Mesenchymal stem cell (in vitro differentiated cells and primary cell): ENCODE results near the gene CTCFL.

ENCODE experiments used
- DNase-seq: peaks from one replicate; pipeline ENCODE4 v3.0.0-alpha.2; 2013
- H2AFZ ChIP-seq: one replicate; pipeline ENCODE4 v1.6.1; 2013; ENCODE audit warnings: low read depth, mild to moderate bottlenecking, control low read depth, inconsistent platforms, low read length, moderate library complexity
- H2AK5ac ChIP-seq: 2 replicates; pipeline ENCODE4 v1.6.1; 2013; ENCODE audit warnings: low read length, moderate library complexity, mild to moderate bottlenecking, inconsistent platforms; ENCODE audit not compliant: severe bottlenecking
- H2BK120ac ChIP-seq: one replicate; pipeline ENCODE4 v1.6.1; 2013; ENCODE audit warnings: low read depth, mild to moderate bottlenecking, inconsistent platforms, low read length, moderate library complexity
- H2BK12ac ChIP-seq, 2 experiments: one replicate each; pipeline ENCODE4 v1.6.1; 2013; ENCODE audit warnings: inconsistent platforms in 2 of 2, low read length in 2 of 2, mild to moderate bottlenecking in 2 of 2, moderate library complexity in 2 of 2, control low read depth in 1 of 2
- H2BK15ac ChIP-seq: one replicate; pipeline ENCODE4 v1.6.1; 2013; ENCODE audit warnings: mild to moderate bottlenecking, low read depth, inconsistent platforms; ENCODE audit not compliant: poor library complexity, severe bottlenecking
- H2BK5ac ChIP-seq: 2 replicates; pipeline ENCODE4 v1.6.1; 2013; ENCODE audit warnings: low read depth, mild to moderate bottlenecking, low read length, control low read depth, inconsistent platforms; ENCODE audit not compliant: poor library complexity, severe bottlenecking
- H3K14ac ChIP-seq, 2 experiments: one replicate each; pipeline ENCODE4 v1.6.1; 2013; ENCODE audit warnings: inconsistent platforms in 2 of 2, low read length in 2 of 2, control low read depth in 1 of 2, mild to moderate bottlenecking in 1 of 2, moderate library complexity in 1 of 2
- H3K18ac ChIP-seq, 2 experiments: one replicate each; pipeline ENCODE4 v1.6.1; 2013; ENCODE audit warnings: inconsistent platforms in 2 of 2, low read length in 2 of 2, control low read depth in 1 of 2, low read depth in 1 of 2, mild to moderate bottlenecking in 1 of 2
- H3K23ac ChIP-seq, 2 experiments: one replicate each; pipeline ENCODE4 v1.6.1; 2013; ENCODE audit warnings: inconsistent platforms in 2 of 2, low read length in 2 of 2, mild to moderate bottlenecking in 2 of 2, moderate library complexity in 2 of 2, control low read depth in 1 of 2
- H3K27ac ChIP-seq: 2 replicates; pipeline ENCODE4 v1.5.1; 2013; ENCODE audit warnings: mild to moderate bottlenecking, moderate library complexity, low read length, control low read depth, inconsistent platforms; ENCODE audit not compliant: poor library complexity, severe bottlenecking
- H3K27me3 ChIP-seq, 2 experiments: 2 replicates each; pipeline versions ENCODE4 v1.6.1 to v1.7.0; 2013; ENCODE audit warnings: low read length in 2 of 2, mild to moderate bottlenecking in 2 of 2, moderate library complexity in 2 of 2, control low read depth in 1 of 2, inconsistent platforms in 1 of 2; ENCODE audit not compliant: control insufficient read depth in 1 of 2, insufficient read depth in 1 of 2
- H3K36me3 ChIP-seq, 2 experiments: 2 replicates each; pipeline versions ENCODE4 v1.6.1 to v1.7.0; 2013; ENCODE audit warnings: low read length in 2 of 2, control low read depth in 1 of 2, inconsistent platforms in 1 of 2, low read depth in 1 of 2, mild to moderate bottlenecking in 1 of 2; ENCODE audit not compliant: insufficient read depth in 2 of 2, control insufficient read depth in 1 of 2
- H3K4ac ChIP-seq, 2 experiments: one replicate each; pipeline ENCODE4 v1.6.1; 2013; ENCODE audit warnings: inconsistent platforms in 2 of 2, low read length in 2 of 2, mild to moderate bottlenecking in 2 of 2, moderate library complexity in 2 of 2, control low read depth in 1 of 2, low read depth in 1 of 2
- H3K4me1 ChIP-seq: 2 replicates; pipeline ENCODE4 v1.6.1; 2013; ENCODE audit warnings: low read depth, low read length, control low read depth; ENCODE audit not compliant: control insufficient read depth, insufficient read depth
- H3K4me2 ChIP-seq: 2 replicates; pipeline ENCODE4 v1.6.1; 2013; ENCODE audit warnings: low read length, mild to moderate bottlenecking, inconsistent platforms; ENCODE audit not compliant: poor library complexity, severe bottlenecking
- H3K4me3 ChIP-seq, 2 experiments: 2 replicates each; pipeline versions ENCODE4 v1.5.1 to v1.7.0; 2013; ENCODE audit warnings: low read length in 2 of 2, mild to moderate bottlenecking in 2 of 2, control low read depth in 1 of 2, low read depth in 1 of 2; ENCODE audit not compliant: insufficient read depth in 1 of 2
- H3K79me1 ChIP-seq: replicated peaks from 2 replicates; pipeline ENCODE4 v1.6.1; 2013; ENCODE audit warnings: mild to moderate bottlenecking, control low read depth, low read length, inconsistent platforms; ENCODE audit not compliant: poor library complexity, severe bottlenecking
- H3K9ac ChIP-seq: 2 replicates; pipeline ENCODE4 v1.7.0; 2013; ENCODE audit warnings: mild to moderate bottlenecking, low read length, moderate library complexity
- H3K9me3 ChIP-seq: 2 replicates; pipeline ENCODE4 v1.7.0; 2013; ENCODE audit warnings: mild to moderate bottlenecking, low read length; ENCODE audit not compliant: control insufficient read depth
- H4K8ac ChIP-seq: one replicate; pipeline ENCODE4 v1.6.1; 2013; ENCODE audit warnings: inconsistent platforms, mild to moderate bottlenecking, low read length, moderate library complexity
- H4K91ac ChIP-seq: one replicate; pipeline ENCODE4 v1.6.1; 2013; ENCODE audit warnings: mild to moderate bottlenecking, low read length, inconsistent platforms
- WGBS: methylation state at CpG from one replicate; pipeline ENCODE4 v1.1.7; 2013; ENCODE audit warnings: mixed read lengths; 5-methylcytosine and 5-hydroxymethylcytosine counted together

The CTCFL gene

DNA sequence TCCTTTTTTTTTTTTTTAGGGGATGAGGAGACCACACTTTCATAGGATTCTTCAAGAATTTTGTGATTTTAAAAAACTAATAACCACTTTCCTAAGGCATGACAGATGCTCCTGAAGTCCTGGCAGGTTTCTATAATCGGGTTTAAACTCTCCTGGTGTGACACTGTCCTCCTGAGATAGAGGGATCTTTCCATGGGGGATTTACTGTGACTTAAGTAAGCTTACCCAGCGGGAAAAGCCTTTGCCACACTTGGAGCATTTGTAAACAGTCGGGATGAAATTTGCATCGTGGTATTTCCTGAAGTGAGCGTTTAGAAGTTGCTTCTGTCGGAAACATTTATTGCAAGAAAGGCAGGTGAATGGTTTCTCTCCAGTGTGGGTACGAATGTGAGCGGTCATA lies 16.6 kb downstream of the CTCFL start:
- Histone ChIP-seq H3K18ac (no peak overlapping the region), H3K14ac (no peak overlapping the region), H2BK120ac (no peak overlapping the region), H3K27ac (no peak overlapping the region), H3K36me3 (no peaks in the 10 kb centered on the region), H4K91ac (no peak overlapping the region), H3K9me3 (no peaks in the 10 kb centered on the region), H3K4me2 (no peak overlapping the region), H2BK15ac (no peak overlapping the region), H4K8ac (no peak overlapping the region), H2AFZ (no peak overlapping the region), H2BK5ac (no peak overlapping the region), H3K27me3 (peaks cover 4 to 18% of the 10 kb centered on the region in 2 experiments), H2BK12ac (no peak overlapping the region), H3K4ac (no peak overlapping the region), H3K79me1 (no peaks in the 10 kb centered on the region), H3K4me3 (no peak overlapping the region), H3K9ac (no peak overlapping the region), H3K4me1 (peaks cover 5% of the 10 kb centered on the region), H3K23ac (no peak overlapping the region), H2AK5ac (no peak overlapping the region)
- WGBS: 63% methylated on average over 8 of the region's 8 CpGs
- no peak for DNase-seq

DNA sequence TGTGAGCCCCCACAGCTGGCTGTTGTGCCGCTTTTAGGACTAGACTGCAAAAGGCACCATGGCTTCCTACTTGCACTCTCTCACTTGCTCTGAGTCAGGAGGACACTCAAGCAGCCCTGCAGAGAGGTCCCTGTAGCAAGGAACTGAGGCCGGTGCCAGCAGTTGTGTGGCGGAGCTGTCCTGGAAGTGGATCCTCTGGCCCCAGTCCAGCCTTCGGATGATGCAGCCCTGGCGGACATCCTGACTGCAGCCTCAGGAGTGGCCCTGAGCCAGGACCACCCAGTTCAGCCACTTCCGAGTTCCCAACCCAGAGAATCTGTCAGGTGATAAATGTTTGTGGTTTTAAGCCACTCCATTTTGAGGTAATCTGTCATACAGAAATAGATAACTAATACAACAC lies 17.5 kb downstream of the CTCFL start:
- H3K9ac ChIP-seq: no peak overlapping the region
- no peak overlapping the region for H3K27ac ChIP-seq
- H2BK12ac ChIP-seq: no peak overlapping the region
- H3K9me3 ChIP-seq: no peaks in the 10 kb centered on the region
- no peak overlapping the region for H2BK5ac ChIP-seq
- H2AFZ ChIP-seq: no peak overlapping the region
- no peak overlapping the region for H2BK120ac ChIP-seq
- H3K4me1 ChIP-seq: peaks cover 5% of the 10 kb centered on the region
- H3K14ac ChIP-seq: no peak overlapping the region
- DNase-seq: no peak
- no peaks in the 10 kb centered on the region for H3K79me1 ChIP-seq
- H3K4ac ChIP-seq: no peak overlapping the region
- H3K4me2 ChIP-seq: no peak overlapping the region
- H3K27me3 ChIP-seq: peaks cover 2 to 25% of the 10 kb centered on the region in 2 experiments
- no peak overlapping the region for H4K91ac ChIP-seq
- H3K36me3 ChIP-seq: no peaks in the 10 kb centered on the region
- H2AK5ac ChIP-seq: peak overlapping the region; percentile 73
- H3K23ac ChIP-seq: no peak overlapping the region
- no peak overlapping the region for H4K8ac ChIP-seq
- no peak overlapping the region for H3K18ac ChIP-seq
- no peak overlapping the region for H3K4me3 ChIP-seq
- WGBS: 92% methylated on average over 5 of the region's 6 CpGs
- no peak overlapping the region for H2BK15ac ChIP-seq

DNA sequence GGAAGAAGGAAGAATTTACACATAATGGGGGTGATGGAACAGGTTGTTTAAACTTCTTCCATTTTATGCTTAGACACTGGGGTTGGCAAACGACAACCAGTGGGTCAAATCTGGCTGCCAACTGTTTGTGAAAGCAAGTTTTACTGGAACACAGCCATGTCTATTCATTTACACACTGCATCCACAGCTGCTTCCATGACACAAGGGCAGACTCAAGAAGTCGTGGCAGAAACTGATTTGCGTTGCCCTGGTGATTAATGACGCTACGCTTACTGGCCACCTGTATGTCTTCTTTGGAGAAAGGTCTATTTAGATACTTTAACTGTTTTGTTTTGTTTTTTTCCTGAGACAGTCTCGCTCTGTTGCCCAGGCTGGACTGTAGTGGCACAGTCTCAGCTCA lies 19.0 kb downstream of the CTCFL start:
- Histone ChIP-seq H2BK120ac (no peak overlapping the region), H3K27me3 (peaks cover 0 to 28% of the 10 kb centered on the region in 2 experiments), H3K9ac (no peak overlapping the region), H2AFZ (no peak overlapping the region), H3K9me3 (no peaks in the 10 kb centered on the region), H3K23ac (no peak overlapping the region), H3K79me1 (no peaks in the 10 kb centered on the region), H2BK12ac (no peak overlapping the region), H3K14ac (no peak overlapping the region), H2BK15ac (no peak overlapping the region), H3K36me3 (no peaks in the 10 kb centered on the region), H3K27ac (no peak overlapping the region), H3K18ac (no peak overlapping the region), H3K4me1 (peaks cover 15% of the 10 kb centered on the region), H4K91ac (no peak overlapping the region), H4K8ac (no peak overlapping the region), H2AK5ac (no peak overlapping the region), H3K4ac (no peak overlapping the region), H2BK5ac (no peak overlapping the region), H3K4me3 (no peak overlapping the region), H3K4me2 (no peak overlapping the region)
- 77% methylated on average over 5 of the region's 6 CpGs for WGBS
- DNase-seq: no peak

DNA sequence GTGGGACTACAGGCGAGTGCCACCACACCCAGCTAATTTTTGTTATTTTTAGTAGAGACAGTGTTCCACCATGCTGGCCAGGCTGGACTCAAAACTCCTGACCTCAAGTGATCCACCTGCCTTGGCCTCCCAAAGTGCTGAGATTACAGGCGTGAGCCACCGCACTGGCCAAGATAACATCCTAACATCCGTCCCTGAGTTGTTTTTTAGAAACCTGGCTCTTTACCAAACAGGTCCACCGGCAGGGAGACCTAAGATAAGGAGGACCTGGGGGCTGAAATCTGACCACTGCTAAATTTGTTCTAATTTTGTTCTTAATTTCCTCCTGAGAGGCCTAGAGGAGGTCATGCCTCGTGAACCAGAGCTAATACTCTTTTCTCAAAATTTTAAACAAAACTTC lies 20.5 kb downstream of the CTCFL start:
- Histone ChIP-seq H3K27ac (no peak overlapping the region), H3K36me3 (no peaks in the 10 kb centered on the region), H3K9ac (no peak overlapping the region), H3K4me2 (no peak overlapping the region), H3K4ac (no peak overlapping the region), H3K9me3 (no peaks in the 10 kb centered on the region), H2BK5ac (no peak overlapping the region), H2BK15ac (no peak overlapping the region), H2AFZ (no peak overlapping the region), H4K8ac (no peak overlapping the region), H3K18ac (no peak overlapping the region), H2AK5ac (no peak overlapping the region), H3K79me1 (no peaks in the 10 kb centered on the region), H3K27me3 (peaks cover 0 to 41% of the 10 kb centered on the region in 2 experiments), H2BK12ac (no peak overlapping the region), H3K4me3 (no peak overlapping the region), H4K91ac (no peak overlapping the region), H3K14ac (no peak overlapping the region), H3K23ac (no peak overlapping the region), H3K4me1 (peaks cover 23% of the 10 kb centered on the region), H2BK120ac (no peak overlapping the region)
- 87% methylated on average over 6 of the region's 6 CpGs for WGBS
- DNase-seq: no peak
